Stimulated activated CD4-positive, alpha-beta T cell treated with anti-CD3 and anti-CD28 coated beads, Interleukin-1b, Interleukin-23, amount 100 ng/mL, for 48 hours (primary cell): ENCODE measurements around the gene SLC35B1.

Source experiments
- DNase-seq: peaks from one replicate; pipeline ENCODE4 v3.0.0-alpha.2; 2020

The SLC35B1 gene

GRCh38 chr17:49707608-49708514 is at the start of gene SLC35B1:
TSS of gene SLC35B1 (minus strand) at chr17:49707964. CDS start at chr17:49707833, 131 bp downstream.
- peak; percentile 99 for DNase-seq

GRCh38 chr17:49757151-49757777 is 49.5 kb upstream of the SLC35B1 start:
- DNase-seq, result no peak

- no peak for DNase-seq
Measured at GRCh38 chr17:49756323-49757150, 48.8 kb upstream of the SLC35B1 start.

- DNase-seq, result no peak
Measured at GRCh38 chr17:49755663-49756283, 48.0 kb upstream of the SLC35B1 start.

- DNase-seq, result no peak
Measured at GRCh38 chr17:49753959-49754391, 46.2 kb upstream of the SLC35B1 start.

GRCh38 chr17:49752508-49752907 is 44.7 kb upstream of the SLC35B1 start:
- DNase-seq, result no peak

- DNase-seq, result no peak
Measured at GRCh38 chr17:49749730-49750129, 42.0 kb upstream of the SLC35B1 start.

GRCh38 chr17:49748791-49749190 is 41.0 kb upstream of the SLC35B1 start:
- peak; percentile 71 for DNase-seq

- no peak for DNase-seq
Measured at GRCh38 chr17:49748223-49748622, 40.5 kb upstream of the SLC35B1 start.

GRCh38 chr17:49747632-49748031 is 39.9 kb upstream of the SLC35B1 start:
- no peak for DNase-seq

GRCh38 chr17:49746791-49747490 is 39.2 kb upstream of the SLC35B1 start:
- DNase-seq, result no peak

GRCh38 chr17:49745175-49746139 is 37.7 kb upstream of the SLC35B1 start:
- DNase-seq, result no peak

- DNase-seq, result no peak
Measured at GRCh38 chr17:49742166-49742638, 34.4 kb upstream of the SLC35B1 start.

- no peak for DNase-seq
Measured at GRCh38 chr17:49741692-49742076, 33.9 kb upstream of the SLC35B1 start.

- DNase-seq, result no peak
Measured at GRCh38 chr17:49741009-49741691, 33.4 kb upstream of the SLC35B1 start.

GRCh38 chr17:49739641-49740271 is 32.0 kb upstream of the SLC35B1 start:
- peak; percentile 81 for DNase-seq

- DNase-seq, result no peak
Measured at GRCh38 chr17:49738456-49739163, 30.8 kb upstream of the SLC35B1 start.

GRCh38 chr17:49734515-49735490 is 27.0 kb upstream of the SLC35B1 start:
- no peak for DNase-seq
